Mesothelial cell of epicardium (in vitro differentiated cells): ENCODE measurements around the gene TMEM150A. TPM values are rescaled to one million over a fixed set of nuclear protein-coding genes. Genes with fewer than 3 reads are reported as not detected.

ENCODE experiments used
- DNase-seq, 2 experiments: peaks; one replicate each; pipeline ENCODE4 v3.0.0; 2021; ENCODE audit warnings: low spot score in 2 of 2; ENCODE audit not compliant: unreplicated experiment in 2 of 2
- H3K27ac Mint-ChIP-seq: 2 replicates; pipeline ENCODE4 v1.8.0; 2021; ENCODE audit warnings: mixed read lengths
- H3K27me3 Mint-ChIP-seq: 2 replicates; pipeline ENCODE4 v1.8.0; 2021; ENCODE audit warnings: low read depth, mixed read lengths
- H3K36me3 Mint-ChIP-seq: 2 replicates; pipeline ENCODE4 v1.8.0; 2021; ENCODE audit warnings: mixed read lengths
- H3K4me1 Mint-ChIP-seq: 2 replicates; pipeline ENCODE4 v1.8.0; 2021; ENCODE audit warnings: mixed read lengths
- H3K4me3 Mint-ChIP-seq: 2 replicates; pipeline ENCODE4 v1.8.0; 2021; ENCODE audit warnings: mild to moderate bottlenecking, moderate library complexity, mixed read lengths
- H3K9me3 Mint-ChIP-seq: 2 replicates; pipeline ENCODE4 v1.8.0; 2021; ENCODE audit warnings: mixed read lengths
- total RNA-seq: library from RNA; stranded (reverse); gene quantifications from 3 replicates; pipeline ENCODE4 v1.2.1, GENCODE V29; 2021
- TF ChIP-seq, protein P1 (sequence below): fragments of 200-600 bp; sonication (generic); IDR thresholded peaks from one replicate; pipeline ENCODE4 v1.5.0; 2021; ENCODE audit warnings: antibody characterized with exemption; ENCODE audit not compliant: unreplicated experiment

Gene TMEM150A
- total RNA-seq, 1 donor from 2014 or later, result 13.5 TPM

DNA sequence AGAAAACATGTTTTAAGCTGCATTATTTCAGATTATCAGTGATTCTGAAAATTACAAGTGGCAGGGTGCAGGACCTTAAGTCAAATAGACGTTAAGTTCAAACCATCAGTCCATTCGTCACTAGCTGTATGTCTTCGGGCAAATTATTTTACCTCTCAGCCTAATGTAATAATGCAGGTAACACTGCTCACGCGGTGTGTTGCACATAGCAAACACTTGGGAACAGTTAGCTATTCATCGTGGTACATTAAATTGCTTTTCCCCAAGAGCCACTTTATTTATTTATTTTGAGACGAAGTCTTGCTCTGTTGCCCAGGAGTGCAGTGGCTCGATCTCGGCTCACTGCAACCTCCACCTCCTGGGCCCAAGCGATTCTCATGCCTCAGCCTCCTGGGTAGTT, 53.4 kb downstream of the TMEM150A start:
- TF ChIP-seq, protein P1, sequence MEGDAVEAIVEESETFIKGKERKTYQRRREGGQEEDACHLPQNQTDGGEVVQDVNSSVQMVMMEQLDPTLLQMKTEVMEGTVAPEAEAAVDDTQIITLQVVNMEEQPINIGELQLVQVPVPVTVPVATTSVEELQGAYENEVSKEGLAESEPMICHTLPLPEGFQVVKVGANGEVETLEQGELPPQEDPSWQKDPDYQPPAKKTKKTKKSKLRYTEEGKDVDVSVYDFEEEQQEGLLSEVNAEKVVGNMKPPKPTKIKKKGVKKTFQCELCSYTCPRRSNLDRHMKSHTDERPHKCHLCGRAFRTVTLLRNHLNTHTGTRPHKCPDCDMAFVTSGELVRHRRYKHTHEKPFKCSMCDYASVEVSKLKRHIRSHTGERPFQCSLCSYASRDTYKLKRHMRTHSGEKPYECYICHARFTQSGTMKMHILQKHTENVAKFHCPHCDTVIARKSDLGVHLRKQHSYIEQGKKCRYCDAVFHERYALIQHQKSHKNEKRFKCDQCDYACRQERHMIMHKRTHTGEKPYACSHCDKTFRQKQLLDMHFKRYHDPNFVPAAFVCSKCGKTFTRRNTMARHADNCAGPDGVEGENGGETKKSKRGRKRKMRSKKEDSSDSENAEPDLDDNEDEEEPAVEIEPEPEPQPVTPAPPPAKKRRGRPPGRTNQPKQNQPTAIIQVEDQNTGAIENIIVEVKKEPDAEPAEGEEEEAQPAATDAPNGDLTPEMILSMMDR, result no peak
- Mint-ChIP-seq H3K36me3 (peaks cover 13% of the 10 kb centered on the region), H3K27ac (no peak overlapping the region)

DNA sequence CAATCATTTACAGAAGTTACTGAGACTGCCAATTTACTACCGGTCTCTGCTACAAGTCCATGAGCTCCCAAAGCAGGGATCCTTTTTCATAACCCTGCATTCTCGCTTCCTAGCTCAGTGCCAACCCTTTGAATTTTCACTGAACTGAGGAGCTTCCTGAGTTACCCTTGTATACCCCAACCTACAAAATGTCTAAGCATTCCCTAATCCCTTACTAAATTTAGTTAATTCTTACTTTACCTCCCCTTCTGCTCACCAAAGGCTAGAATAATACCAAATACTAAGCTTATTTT, 53.9 kb downstream of the TMEM150A start:
- TF ChIP-seq, protein P1, result no peak
- DNase-seq, result no peak
- Mint-ChIP-seq H3K36me3 (peaks cover 16% of the 10 kb centered on the region), H3K27ac (no peak overlapping the region), H3K9me3 (no peaks in the 10 kb centered on the region), H3K4me1 (peaks cover 7% of the 10 kb centered on the region), H3K27me3 (no peaks in the 10 kb centered on the region), H3K4me3 (no peak overlapping the region)

More for the DNA sequence above, 53.4 kb downstream of the TMEM150A start:
- Mint-ChIP-seq H3K4me3 (no peak overlapping the region), H3K27me3 (no peaks in the 10 kb centered on the region), H3K9me3 (no peaks in the 10 kb centered on the region), H3K4me1 (peaks cover 3% of the 10 kb centered on the region)
- no peak for DNase-seq

Other genes starting within 250 kb of the TMEM150A start
- gene RETSAT, start 248.2 kb downstream of the TMEM150A start, total RNA-seq, result 21.5 to 27.4 TPM (median 23.4 TPM) in 3 replicates
- gene ELMOD3, start 247.9 kb downstream of the TMEM150A start, total RNA-seq, result 23.2 to 25.2 TPM (median 24.5 TPM) in 3 replicates
- 86.3 to 92.4 TPM (median 89.2 TPM) in 3 replicates for gene CAPG, start 192.3 kb downstream of the TMEM150A start, total RNA-seq
- 0.35 to 0.79 TPM (median 0.38 TPM) in 3 replicates for gene SH2D6, start 184.0 kb downstream of the TMEM150A start, total RNA-seq
- gene MAT2A, start 63.5 kb downstream of the TMEM150A start, total RNA-seq, result 263 to 274 TPM (median 271 TPM) in 3 replicates
- 57.4 to 58.2 TPM (median 57.7 TPM) in 3 replicates for gene GGCX, start 41.2 kb downstream of the TMEM150A start, total RNA-seq
- 51.0 to 55.7 TPM (median 55.5 TPM) in 3 replicates for gene VAMP8, start 25.1 kb downstream of the TMEM150A start, total RNA-seq
- 2.5 to 3.7 TPM (median 3.4 TPM) in 3 replicates for gene VAMP5, start 18.3 kb downstream of the TMEM150A start, total RNA-seq
- 76.6 to 87.4 TPM (median 82.8 TPM) in 3 replicates for gene RNF181, start 7.0 kb downstream of the TMEM150A start, total RNA-seq
- 70.8 to 79.0 TPM (median 74.6 TPM) in 3 replicates for gene C2orf68, start 9.4 kb upstream of the TMEM150A start, total RNA-seq
- 45.5 to 51.1 TPM (median 49.9 TPM) in 3 replicates for gene USP39, start 13.5 kb upstream of the TMEM150A start, total RNA-seq
- gene SFTPB, start 65.5 kb upstream of the TMEM150A start, total RNA-seq, result not detected in 3 replicates
- 0.43 TPM in 1 of 3 replicates, not detected in the others for gene GNLY, start 91.7 kb upstream of the TMEM150A start, total RNA-seq
- gene ATOH8, start 151.3 kb upstream of the TMEM150A start, total RNA-seq, result 12.6 to 13.8 TPM (median 12.7 TPM) in 3 replicates